BJ (cell line): Measurements from ENCODE around the gene CAMK2D. TPM values are rescaled to one million over a fixed set of nuclear protein-coding genes. Genes with fewer than 3 reads are reported as not detected.

ENCODE experiments used
- CTCF ChIA-PET: fragments of 350-600 bp; formaldehyde crosslinking; extraction: SDS; loops from one replicate; lab custom pipeline; 2021; ENCODE audit warnings: antibody characterized with exemption, inconsistent platforms; lab: Yijun Ruan, JAX
- POLR2A ChIA-PET: fragments of 300-600 bp; sonication (Branson Sonifier 250); formaldehyde crosslinking; extraction: SDS; loops from one replicate; lab custom pipeline; 2021; ENCODE audit warnings: antibody characterized with exemption; lab: Charles Lee
- DNase-seq: peaks from one replicate; pipeline ENCODE4 v3.0.0-alpha.2; 2011; ENCODE audit warnings: low read depth
- H3K27me3 ChIP-seq: 2 replicates; pipeline ENCODE4 v1.6.0; 2011; ENCODE audit warnings: low read length; ENCODE audit not compliant: control insufficient read depth, insufficient read depth
- H3K36me3 ChIP-seq: 2 replicates; pipeline ENCODE4 v1.5.1; 2011; ENCODE audit warnings: low read length; ENCODE audit not compliant: control insufficient read depth, insufficient read depth
- H3K4me3 ChIP-seq: 2 replicates; pipeline ENCODE4 v1.5.1; 2011; ENCODE audit warnings: low read depth, mild to moderate bottlenecking, control low read depth, low read length
- CTCF ChIP-seq: IDR thresholded peaks from 2 replicates; pipeline ENCODE4 v1.5.1; 2011; ENCODE audit warnings: low read depth, mild to moderate bottlenecking, control low read depth, inconsistent platforms, low read length, moderate library complexity; ENCODE audit not compliant: insufficient read depth
- polyA plus RNA-seq: library from polyadenylated mRNA; depleted of rRNA; stranded (reverse); fragments of >200 nt; gene quantifications from 2 replicates; pipeline ENCODE4 v1.2.3, GENCODE V29; 2011

The CAMK2D gene
- polyA plus RNA-seq, 1 experiment, result 41.8 TPM

GRCh38 chr4:113509851-113510250, 251.7 kb downstream of the CAMK2D start:
- no peak for TF ChIP-seq CTCF
- Histone ChIP-seq H3K36me3 (peaks cover 6% of the 10 kb centered on the region), H3K27me3 (no peaks in the 10 kb centered on the region), H3K4me3 (no peak overlapping the region)
- no peak for DNase-seq
- ChIA-PET CTCF (interaction anchor here (0.6 to 0.7 kb wide), 2 partner anchors 33 to 571 kb away, joined by 3 read pairs; no protein-coding TSS in a partner anchor), POLR2A (no interaction called here)

- H3K36me3 ChIP-seq, result peaks cover 1% of the 10 kb centered on the region
- DNase-seq, result no peak
- TF ChIP-seq CTCF, result no peak
- POLR2A ChIA-PET, result no interaction called here
- CTCF ChIA-PET, result interaction anchor here (1.5 to 1.9 kb wide), 2 partner anchors 42 to 110 kb away, joined by 3 to 7 read pairs; no protein-coding TSS in a partner anchor
- H3K4me3 ChIP-seq, result no peak overlapping the region
- no peaks in the 10 kb centered on the region for H3K27me3 ChIP-seq
These were observed 256.5 kb downstream of the CAMK2D start for GRCh38 chr4:113505044-113505443.

GRCh38 chr4:113504422-113504821, 257.1 kb downstream of the CAMK2D start:
- DNase-seq, result no peak
- no peaks in the 10 kb centered on the region for H3K27me3 ChIP-seq
- ChIA-PET POLR2A (no interaction called here), CTCF (interaction anchor here (1.5 to 1.9 kb wide), 2 partner anchors 43 to 109 kb away, joined by 3 to 7 read pairs; no protein-coding TSS in a partner anchor)
- peaks cover 1% of the 10 kb centered on the region for H3K36me3 ChIP-seq
- no peak overlapping the region for H3K4me3 ChIP-seq
- TF ChIP-seq CTCF, result no peak

GRCh38 chr4:113503691-113504090, 257.8 kb downstream of the CAMK2D start:
- CTCF ChIA-PET, result interaction anchor here (1.9 kb wide), 1 partner anchor 109 kb away, joined by 7 read pairs; no protein-coding TSS in a partner anchor
- TF ChIP-seq CTCF, result no peak
- POLR2A ChIA-PET, result no interaction called here
- DNase-seq, result no peak
- Histone ChIP-seq H3K27me3 (no peaks in the 10 kb centered on the region), H3K4me3 (no peak overlapping the region), H3K36me3 (peaks cover 1% of the 10 kb centered on the region)

GRCh38 chr4:113502906-113503305, 258.6 kb downstream of the CAMK2D start:
- Histone ChIP-seq H3K36me3 (peaks cover 1% of the 10 kb centered on the region), H3K4me3 (no peak overlapping the region), H3K27me3 (no peaks in the 10 kb centered on the region)
- POLR2A ChIA-PET, result no interaction called here
- TF ChIP-seq CTCF, result no peak
- DNase-seq, result no peak
- CTCF ChIA-PET, result no interaction called here
